ENCODE data around the gene PCCA. TPM values are rescaled to one million over a fixed set of nuclear protein-coding genes. Genes with fewer than 3 reads are reported as not detected.

PCCA gene
- total RNA-seq, 1 donor from 2014 or later = 3.6 TPM

DNA sequence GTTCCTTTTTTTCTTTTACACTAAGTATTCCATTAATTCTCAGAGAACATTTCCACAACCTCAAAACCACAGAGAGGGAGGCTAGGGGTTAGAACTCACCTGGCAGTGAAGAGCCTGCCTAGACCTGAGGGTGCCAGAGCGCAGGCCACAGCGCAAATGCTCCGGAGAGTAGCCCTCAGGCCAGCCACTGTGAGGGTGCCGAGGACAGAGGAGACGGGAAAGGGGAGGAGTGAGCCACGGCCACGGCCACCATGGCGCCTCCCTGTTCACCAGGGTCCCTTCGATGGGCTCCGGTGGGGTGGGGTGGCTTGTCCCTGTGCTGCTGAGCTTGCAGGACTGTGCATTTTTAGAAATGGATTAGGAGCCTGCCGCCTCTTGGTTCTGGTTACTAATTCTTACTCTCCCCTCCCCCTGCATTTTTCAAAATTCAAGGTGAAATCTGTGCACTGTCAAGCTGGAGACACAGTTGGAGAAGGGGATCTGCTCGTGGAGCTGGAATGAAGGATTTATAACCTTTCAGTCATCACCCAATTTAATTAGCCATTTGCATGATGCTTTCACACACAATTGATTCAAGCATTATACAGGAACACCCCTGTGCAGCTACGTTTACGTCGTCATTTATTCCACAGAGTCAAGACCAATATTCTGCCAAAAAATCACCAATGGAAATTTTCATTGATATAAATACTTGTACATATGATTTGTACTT lies 440.9 kb downstream of the PCCA start:
- H3K27me3 ChIP-seq = no peaks in the 10 kb centered on the region
- H3K4me3 ChIP-seq = no peak overlapping the region
- H3K9me3 ChIP-seq = no peaks in the 10 kb centered on the region
- TF ChIP-seq CTCF (IDR thresholded peaks at IDR 0.05) = no peak
- no peak for DNase-seq (ENCODE audit: low spot score in 2 of 2)
- intact Hi-C loops (cut with DNase I) = no loop called here
- no peak overlapping the region for H3K27ac ChIP-seq
- H3K36me3 ChIP-seq = peaks cover 6 to 50% of the 10 kb centered on the region in 2 donors
- H3K4me1 ChIP-seq = no peaks in the 10 kb centered on the region

DNA sequence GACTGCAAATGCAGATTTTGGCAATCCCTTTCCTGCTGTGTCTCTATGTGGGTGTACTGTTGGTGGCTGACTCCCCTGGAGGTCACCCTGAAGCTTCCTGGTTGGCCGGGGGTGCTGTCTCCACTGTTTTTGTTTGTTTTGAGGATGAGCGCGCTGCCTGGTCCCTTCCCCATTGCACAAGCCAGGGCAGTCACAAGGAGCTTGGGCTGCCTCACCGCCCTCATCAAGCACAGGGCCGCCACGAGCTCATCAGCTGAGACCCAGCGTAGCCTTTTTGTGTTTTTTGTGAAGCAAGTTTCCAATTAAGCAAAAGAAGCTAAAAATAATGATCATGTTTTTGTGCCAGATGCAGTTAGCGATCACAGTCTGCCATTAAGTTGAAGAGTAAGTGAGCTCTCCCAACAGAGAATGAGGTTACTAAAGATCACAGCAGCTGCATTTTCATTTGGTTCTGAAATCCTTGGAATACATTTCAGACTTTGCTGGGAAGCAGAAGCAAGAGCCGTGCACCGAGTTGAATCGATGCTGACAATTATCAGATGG lies 441.8 kb downstream of the PCCA start:
- Histone ChIP-seq H3K4me1 (no peaks in the 10 kb centered on the region), H3K36me3 (peaks cover 6 to 50% of the 10 kb centered on the region in 2 donors), H3K4me3 (no peak overlapping the region), H3K27ac (no peak overlapping the region), H3K27me3 (no peaks in the 10 kb centered on the region), H3K9me3 (no peaks in the 10 kb centered on the region)
- intact Hi-C loops (cut with DNase I) = no loop called here
- no peak for DNase-seq (ENCODE audit: low spot score in 2 of 2)
- no peak for TF ChIP-seq CTCF (IDR thresholded peaks at IDR 0.05)

DNA sequence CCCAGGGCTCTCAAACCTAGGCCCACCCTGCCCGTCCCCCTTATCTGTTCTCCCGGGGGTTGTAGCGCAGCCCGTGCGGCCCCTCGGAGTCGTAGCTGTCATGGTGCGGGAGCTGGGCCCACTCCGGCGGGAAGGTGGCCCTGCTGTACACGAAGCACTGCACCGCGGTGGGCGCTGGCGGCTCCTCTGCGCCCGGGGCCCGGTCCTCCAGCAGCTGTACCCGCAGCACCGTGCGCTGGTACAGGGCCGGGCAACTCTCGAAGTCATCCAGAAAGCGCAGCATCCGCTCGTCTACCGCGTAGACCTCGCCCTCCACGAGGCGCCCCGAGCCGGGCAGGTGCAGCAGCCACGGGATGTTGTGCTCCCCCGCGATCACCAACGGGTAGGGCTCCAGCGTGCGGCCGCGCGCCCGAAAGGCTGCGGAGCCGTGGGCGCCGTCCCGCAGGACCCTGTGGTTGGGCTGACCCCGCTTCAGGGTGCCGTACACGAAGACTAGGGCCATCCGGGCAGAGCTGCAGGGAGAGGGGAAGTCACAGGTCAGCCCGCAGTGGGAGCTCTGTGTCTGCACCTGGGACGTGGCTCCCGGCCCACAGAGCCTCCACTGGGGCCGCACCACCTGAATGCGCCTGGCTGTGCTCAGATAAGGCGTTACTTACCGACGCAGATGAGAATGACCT lies 443.3 kb downstream of the PCCA start:
- Histone ChIP-seq H3K4me1 (no peaks in the 10 kb centered on the region), H3K4me3 (no peak overlapping the region), H3K27ac (no peak overlapping the region), H3K36me3 (peaks cover 6 to 44% of the 10 kb centered on the region in 2 donors), H3K27me3 (no peaks in the 10 kb centered on the region), H3K9me3 (no peaks in the 10 kb centered on the region)
- no peak for DNase-seq (ENCODE audit: low spot score in 2 of 2)
- intact Hi-C loops (cut with DNase I) = no loop called here
- TF ChIP-seq CTCF (IDR thresholded peaks at IDR 0.05) = no peak

DNA sequence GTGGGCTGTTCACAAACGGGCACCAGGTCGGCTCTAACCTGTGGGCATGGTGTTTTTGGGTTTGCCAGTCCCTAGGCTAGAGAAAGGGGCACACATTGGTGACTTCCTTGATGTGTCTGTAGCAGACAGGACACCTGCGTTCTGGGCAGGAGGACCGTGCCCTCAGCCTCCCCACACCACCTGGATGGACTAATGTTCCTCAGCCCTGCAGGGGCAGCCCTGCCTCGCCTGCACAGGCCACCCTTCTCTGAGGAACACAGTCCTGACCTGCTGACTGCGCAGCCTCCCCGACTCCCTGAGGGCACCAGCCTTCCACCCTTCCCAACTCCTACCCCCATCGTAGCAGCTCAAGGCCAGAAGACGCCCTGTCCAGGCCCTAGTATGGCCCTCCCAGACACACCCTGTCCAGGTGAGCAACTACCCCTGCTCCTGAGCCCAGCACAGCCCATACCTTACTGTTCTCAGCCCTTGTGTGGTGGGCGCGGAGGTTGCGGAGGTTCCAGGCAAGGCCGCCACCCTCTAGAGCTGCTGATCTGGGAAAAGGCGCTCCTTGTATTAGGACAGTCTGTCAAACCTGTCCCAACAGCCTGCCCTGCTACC lies 444.0 kb downstream of the PCCA start:
- Histone ChIP-seq H3K9me3 (no peaks in the 10 kb centered on the region), H3K27me3 (no peaks in the 10 kb centered on the region), H3K4me3 (no peak overlapping the region), H3K4me1 (no peaks in the 10 kb centered on the region), H3K36me3 (peaks cover 6 to 37% of the 10 kb centered on the region in 2 donors), H3K27ac (no peak overlapping the region)
- DNase-seq (ENCODE audit: low spot score in 2 of 2) = no peak
- intact Hi-C loops (cut with DNase I) = no loop called here
- no peak for TF ChIP-seq CTCF (IDR thresholded peaks at IDR 0.05)

DNA sequence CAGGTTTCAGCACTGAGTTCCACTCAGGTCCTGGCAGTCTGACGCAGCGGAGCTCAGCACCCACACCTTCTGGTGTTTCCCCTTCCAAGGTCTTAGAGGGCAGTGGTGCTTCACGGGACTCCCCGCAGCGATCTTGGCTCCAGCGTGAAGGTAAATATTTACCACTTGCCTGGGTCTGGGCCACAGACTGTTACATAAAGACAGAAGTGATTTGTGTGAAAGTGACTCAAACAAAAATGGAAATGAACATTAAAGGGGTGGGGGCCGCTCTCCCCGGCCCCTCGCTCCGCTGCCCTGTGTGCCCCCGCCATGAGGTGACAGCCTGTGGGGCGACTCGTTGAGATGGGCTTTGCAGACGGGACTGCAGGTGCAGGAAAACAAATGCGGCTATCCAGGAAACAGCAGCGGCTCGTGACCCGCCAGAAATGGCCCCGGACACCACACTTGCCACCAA lies 444.7 kb downstream of the PCCA start:
- peaks cover 6 to 32% of the 10 kb centered on the region in 2 donors for H3K36me3 ChIP-seq
- intact Hi-C loops (cut with DNase I) = no loop called here
- no peak for TF ChIP-seq CTCF (IDR thresholded peaks at IDR 0.05)

More for the DNA sequence above, 444.7 kb downstream of the PCCA start:
- Histone ChIP-seq H3K4me1 (no peaks in the 10 kb centered on the region), H3K27me3 (no peaks in the 10 kb centered on the region), H3K4me3 (no peak overlapping the region), H3K9me3 (no peaks in the 10 kb centered on the region), H3K27ac (no peak overlapping the region)
- no peak for DNase-seq (ENCODE audit: low spot score in 2 of 2)
